ENCODE results near the gene PIGZ. TPM values are rescaled to one million over a fixed set of nuclear protein-coding genes. Genes with fewer than 3 reads are reported as not detected.

Gene PIGZ
- total RNA-seq, 1 experiment from 2014 or later: 0.15 TPM

DNA sequence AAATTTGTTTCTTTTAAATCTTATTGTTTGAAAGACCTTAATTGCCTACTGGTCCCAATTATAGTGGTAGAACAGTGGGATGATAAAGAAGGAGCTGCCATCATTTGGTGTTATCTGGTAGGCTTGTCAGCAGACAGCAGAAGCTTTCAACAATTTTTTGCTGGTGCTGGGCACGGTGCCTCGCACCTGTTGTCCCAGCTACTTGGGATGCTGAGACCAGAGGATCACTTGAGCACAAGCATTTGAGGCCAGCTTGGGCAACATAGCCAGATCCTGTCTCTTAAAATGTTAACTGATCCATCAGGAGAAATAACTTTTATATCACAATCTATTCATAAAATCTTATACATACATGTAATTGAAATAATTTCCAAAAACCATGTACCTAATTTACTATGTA is 64.9 kb downstream of the PIGZ start:
- Mint-ChIP-seq H3K9me3 (no peaks in the 10 kb centered on the region), H3K27me3 (ENCODE audit: low read depth) (no peaks in the 10 kb centered on the region; the same call in 1 of the 2 replicates), H3K4me3 (no peak overlapping the region), H3K4me1 (no peaks in the 10 kb centered on the region), H3K36me3 (ENCODE audit: insufficient read depth in 1 of 3, low read depth in 3 of 3) (peaks cover 23 to 65% (median 60%) of the 10 kb centered on the region in 3 experiments; a peak in 6 of 7 replicates), H3K27ac (no peak overlapping the region)
- TF ChIP-seq, protein P1, sequence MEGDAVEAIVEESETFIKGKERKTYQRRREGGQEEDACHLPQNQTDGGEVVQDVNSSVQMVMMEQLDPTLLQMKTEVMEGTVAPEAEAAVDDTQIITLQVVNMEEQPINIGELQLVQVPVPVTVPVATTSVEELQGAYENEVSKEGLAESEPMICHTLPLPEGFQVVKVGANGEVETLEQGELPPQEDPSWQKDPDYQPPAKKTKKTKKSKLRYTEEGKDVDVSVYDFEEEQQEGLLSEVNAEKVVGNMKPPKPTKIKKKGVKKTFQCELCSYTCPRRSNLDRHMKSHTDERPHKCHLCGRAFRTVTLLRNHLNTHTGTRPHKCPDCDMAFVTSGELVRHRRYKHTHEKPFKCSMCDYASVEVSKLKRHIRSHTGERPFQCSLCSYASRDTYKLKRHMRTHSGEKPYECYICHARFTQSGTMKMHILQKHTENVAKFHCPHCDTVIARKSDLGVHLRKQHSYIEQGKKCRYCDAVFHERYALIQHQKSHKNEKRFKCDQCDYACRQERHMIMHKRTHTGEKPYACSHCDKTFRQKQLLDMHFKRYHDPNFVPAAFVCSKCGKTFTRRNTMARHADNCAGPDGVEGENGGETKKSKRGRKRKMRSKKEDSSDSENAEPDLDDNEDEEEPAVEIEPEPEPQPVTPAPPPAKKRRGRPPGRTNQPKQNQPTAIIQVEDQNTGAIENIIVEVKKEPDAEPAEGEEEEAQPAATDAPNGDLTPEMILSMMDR (conservative IDR thresholded peaks at IDR 0.05): no peak
- Histone ChIP-seq H2BK120ac (ENCODE audit: low read depth, low read length, poor library complexity, severe bottlenecking) (no peak overlapping the region), H2BK15ac (ENCODE audit: low read depth, low read length) (no peak overlapping the region), H2BK20ac (ENCODE audit: low read depth, low read length, poor library complexity, severe bottlenecking) (no peak overlapping the region), H3K79me2 (ENCODE audit: insufficient read depth, low read length) (no peaks in the 10 kb centered on the region), H3K23ac (ENCODE audit: insufficient read length, low read depth, low read length) (no peak overlapping the region), H4K20me1 (ENCODE audit: control insufficient read depth, insufficient read depth, insufficient read length) (no peaks in the 10 kb centered on the region), H4K8ac (replicated peaks; ENCODE audit: insufficient read length, low read depth, low read length) (no peak overlapping the region), H3K4ac (ENCODE audit: low read depth, low read length) (no peak overlapping the region), H3K9ac (ENCODE audit: extremely low read depth, insufficient read length, low read length) (no peak overlapping the region), H2AFZ (ENCODE audit: low read length) (no peak overlapping the region), H3T11ph (ENCODE audit: low read length) (no peak overlapping the region), H2AK5ac (ENCODE audit: insufficient read length, low read length) (no peak overlapping the region), H3K4me2 (ENCODE audit: insufficient read depth, insufficient read length, low read length) (no peak overlapping the region), H3K18ac (ENCODE audit: insufficient read length, low read depth, low read length) (no peak overlapping the region), H4K5ac (ENCODE audit: insufficient read length, low read depth, low read length) (no peak overlapping the region), H4K91ac (ENCODE audit: insufficient read length, low read depth, low read length) (no peak overlapping the region), H3K27ac (ENCODE audit: insufficient read length, low read depth, low read length) (no peak overlapping the region), H3K4me1 (ENCODE audit: insufficient read depth, low read length) (no peaks in the 10 kb centered on the region), H3K14ac (ENCODE audit: insufficient read depth, low read length) (no peak overlapping the region), H3K56ac (ENCODE audit: insufficient read length, low read depth, low read length) (no peak overlapping the region), H2BK5ac (ENCODE audit: insufficient read length, low read length) (no peak overlapping the region), H3K9me3 (ENCODE audit: control insufficient read depth, low read depth, low read length) (no peaks in the 10 kb centered on the region), H3K23me2 (ENCODE audit: insufficient read length, low read depth, low read length, poor library complexity, severe bottlenecking) (no peaks in the 10 kb centered on the region), H3K79me1 (ENCODE audit: insufficient read depth, low read depth, low read length, poor library complexity, severe bottlenecking) (no peaks in the 10 kb centered on the region), H2BK12ac (ENCODE audit: insufficient read length, low read depth, low read length) (no peak overlapping the region), H3K27me3 (ENCODE audit: insufficient read depth, low read length) (no peaks in the 10 kb centered on the region)
- no CpG with 5 or more reads among the region's 2 CpGs for WGBS (ENCODE audit: extremely low coverage, insufficient read length, low lambda C conversion rate)
- no peak for DNase-seq
